WERI-Rb-1 (cell line): ENCODE results near the gene AADACL4.

Experiments
- DNase-seq: peaks from one replicate; pipeline ENCODE4 v3.0.0-alpha.2; 2020
- H3K27ac ChIP-seq: fragments of 250-450 bp; sonication (Bioruptor Pico); 2 replicates; pipeline ENCODE4 v1.5.1; 2020; ENCODE audit warnings: mild to moderate bottlenecking, moderate library complexity
- H3K27me3 ChIP-seq: fragments of 250-450 bp; sonication (Bioruptor Pico); 2 replicates; pipeline ENCODE4 v1.5.1; 2021; ENCODE audit warnings: mild to moderate bottlenecking, low read depth, moderate library complexity; ENCODE audit not compliant: insufficient read depth, severe bottlenecking
- H3K36me3 ChIP-seq: fragments of 250-450 bp; sonication (Bioruptor Pico); 2 replicates; pipeline ENCODE4 v1.5.1; 2020; ENCODE audit warnings: mild to moderate bottlenecking, moderate library complexity
- H3K4me3 ChIP-seq: 2 replicates; pipeline ENCODE4 v1.5.1; 2011; ENCODE audit warnings: low read depth, mild to moderate bottlenecking, control low read depth, low read length
- H3K9me3 ChIP-seq: fragments of 250-450 bp; sonication (Bioruptor Pico); 2 replicates; pipeline ENCODE4 v1.5.1; 2021; ENCODE audit warnings: mild to moderate bottlenecking, moderate library complexity; ENCODE audit not compliant: severe bottlenecking
- TF ChIP-seq, protein P1 (sequence below): IDR thresholded peaks from 2 replicates; pipeline ENCODE4 v1.5.1; 2011; ENCODE audit warnings: low read depth, mild to moderate bottlenecking, control low read depth, inconsistent platforms, low read length

AADACL4 gene

DNA sequence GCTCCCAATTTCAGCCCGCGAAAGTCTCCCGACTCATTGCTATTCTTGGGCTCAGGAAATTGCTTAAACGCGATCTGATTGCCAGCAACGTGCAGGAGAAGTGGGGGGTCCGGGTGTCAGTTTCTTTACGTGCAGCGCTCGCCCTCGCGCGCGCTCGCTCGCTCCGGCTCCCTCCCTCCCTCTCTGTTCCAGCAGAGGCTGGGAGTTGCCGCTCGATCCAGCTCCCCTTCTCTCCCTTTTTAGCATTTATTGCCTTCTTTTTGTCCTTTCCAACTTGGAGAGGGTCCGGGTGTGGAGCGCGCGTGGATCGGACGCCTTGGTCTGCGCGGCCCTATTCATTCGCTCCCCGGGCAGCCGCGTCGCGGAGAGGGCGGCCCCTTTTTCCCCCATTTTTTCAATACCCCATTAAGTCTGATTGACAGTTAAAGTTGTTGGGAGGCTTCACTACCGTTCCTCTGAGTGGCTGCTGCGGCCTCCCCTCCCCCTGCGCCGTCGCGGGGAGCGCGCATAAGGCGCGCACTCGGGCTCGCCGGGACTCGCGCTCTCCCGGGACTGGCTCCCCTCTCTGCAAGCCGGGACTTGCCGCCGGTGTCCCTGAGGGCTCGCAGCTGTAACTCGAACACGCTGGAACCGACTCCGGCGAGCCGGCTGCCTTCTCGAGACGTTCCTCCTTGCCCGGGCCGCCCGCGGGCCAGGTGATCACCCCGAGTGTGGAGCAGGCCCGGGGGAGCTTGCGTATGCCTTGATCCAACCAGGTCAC is 25.8 kb upstream of the AADACL4 start, which contains the start of gene DHRS3:
DHRS3 (minus strand) TSS at position 310 of the 760 bp plus-strand sequence. CDS start 862 bp downstream, outside the sequence.
- Histone ChIP-seq H3K9me3 (no peaks in the 10 kb centered on the region), H3K27ac (no peak within 1 kb of the TSS), H3K36me3 (no peaks in the 10 kb centered on the region), H3K27me3 (peaks cover 84% of the 10 kb centered on the region), H3K4me3 (peak within 1 kb of the TSS; percentile 56)
- TF ChIP-seq, protein P1, sequence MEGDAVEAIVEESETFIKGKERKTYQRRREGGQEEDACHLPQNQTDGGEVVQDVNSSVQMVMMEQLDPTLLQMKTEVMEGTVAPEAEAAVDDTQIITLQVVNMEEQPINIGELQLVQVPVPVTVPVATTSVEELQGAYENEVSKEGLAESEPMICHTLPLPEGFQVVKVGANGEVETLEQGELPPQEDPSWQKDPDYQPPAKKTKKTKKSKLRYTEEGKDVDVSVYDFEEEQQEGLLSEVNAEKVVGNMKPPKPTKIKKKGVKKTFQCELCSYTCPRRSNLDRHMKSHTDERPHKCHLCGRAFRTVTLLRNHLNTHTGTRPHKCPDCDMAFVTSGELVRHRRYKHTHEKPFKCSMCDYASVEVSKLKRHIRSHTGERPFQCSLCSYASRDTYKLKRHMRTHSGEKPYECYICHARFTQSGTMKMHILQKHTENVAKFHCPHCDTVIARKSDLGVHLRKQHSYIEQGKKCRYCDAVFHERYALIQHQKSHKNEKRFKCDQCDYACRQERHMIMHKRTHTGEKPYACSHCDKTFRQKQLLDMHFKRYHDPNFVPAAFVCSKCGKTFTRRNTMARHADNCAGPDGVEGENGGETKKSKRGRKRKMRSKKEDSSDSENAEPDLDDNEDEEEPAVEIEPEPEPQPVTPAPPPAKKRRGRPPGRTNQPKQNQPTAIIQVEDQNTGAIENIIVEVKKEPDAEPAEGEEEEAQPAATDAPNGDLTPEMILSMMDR = no peak
- DNase-seq = peak; percentile 65

DNA sequence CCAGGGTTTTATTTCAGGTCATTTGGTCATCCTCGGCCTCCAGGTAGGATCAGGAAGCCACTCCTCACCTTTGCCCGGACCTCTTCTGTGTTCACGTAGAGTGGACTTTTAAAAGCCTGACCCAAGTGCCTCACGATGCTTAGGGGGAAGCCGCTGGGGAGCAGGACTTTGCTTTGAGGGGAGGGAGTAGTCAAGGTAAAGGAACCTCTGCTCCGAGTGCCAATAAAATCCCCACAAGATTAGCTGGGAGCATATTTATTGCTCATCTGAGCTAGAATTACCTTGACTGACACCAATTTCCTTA is 25.3 kb upstream of the AADACL4 start:
- Histone ChIP-seq H3K27me3 (peaks cover 84% of the 10 kb centered on the region), H3K9me3 (no peaks in the 10 kb centered on the region), H3K4me3 (peak overlapping the region; percentile 56), H3K27ac (no peak overlapping the region), H3K36me3 (no peaks in the 10 kb centered on the region)
- TF ChIP-seq, protein P1 = no peak
- DNase-seq = no peak

DNA sequence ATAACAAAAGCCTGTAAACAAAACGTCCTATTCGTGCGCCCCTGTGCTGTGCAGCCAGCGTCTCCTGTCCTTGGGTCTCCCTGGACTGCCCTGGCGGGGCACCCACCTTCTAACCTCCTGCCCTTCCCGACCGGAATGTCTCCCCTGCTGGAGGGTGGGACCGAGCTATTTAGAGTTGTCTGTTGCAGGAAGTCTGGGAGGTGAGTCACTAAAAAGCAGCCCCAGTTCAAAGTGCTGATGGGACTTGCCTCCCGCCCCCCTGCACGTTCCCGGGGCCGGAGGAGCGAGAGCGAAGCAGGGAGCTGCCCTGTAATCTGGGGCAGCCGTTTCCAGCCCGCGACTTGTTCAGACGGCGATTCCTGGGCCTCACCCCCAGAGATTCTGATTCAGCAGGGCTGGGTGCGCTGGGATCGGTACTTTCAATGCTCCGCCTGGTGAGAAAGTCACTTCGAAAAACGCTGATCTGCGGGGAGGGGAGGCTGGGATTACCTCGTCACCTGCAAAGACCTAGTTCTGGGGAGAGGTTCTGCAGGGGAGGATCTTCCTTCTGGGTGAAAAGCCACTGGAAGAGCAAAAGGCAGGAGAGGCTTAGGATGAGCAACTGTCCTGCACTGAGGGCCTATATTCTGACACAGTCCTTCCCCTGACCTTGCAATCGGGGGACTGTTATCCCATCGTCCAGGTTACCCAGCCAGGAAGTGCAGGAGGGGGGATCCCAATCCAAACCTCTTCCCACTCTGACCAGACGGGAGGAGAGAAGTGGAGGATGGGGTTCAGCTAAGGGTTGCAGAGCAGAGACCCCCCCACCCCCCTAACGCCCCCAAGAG is 24.7 kb upstream of the AADACL4 start:
- peaks cover 80% of the 10 kb centered on the region for H3K27me3 ChIP-seq
- TF ChIP-seq, protein P1 = no peak
- H3K4me3 ChIP-seq = peak overlapping the region; percentile 56
- H3K9me3 ChIP-seq = no peaks in the 10 kb centered on the region
- H3K27ac ChIP-seq = no peak overlapping the region
- H3K36me3 ChIP-seq = no peaks in the 10 kb centered on the region
- peak; percentile 44 for DNase-seq

DNA sequence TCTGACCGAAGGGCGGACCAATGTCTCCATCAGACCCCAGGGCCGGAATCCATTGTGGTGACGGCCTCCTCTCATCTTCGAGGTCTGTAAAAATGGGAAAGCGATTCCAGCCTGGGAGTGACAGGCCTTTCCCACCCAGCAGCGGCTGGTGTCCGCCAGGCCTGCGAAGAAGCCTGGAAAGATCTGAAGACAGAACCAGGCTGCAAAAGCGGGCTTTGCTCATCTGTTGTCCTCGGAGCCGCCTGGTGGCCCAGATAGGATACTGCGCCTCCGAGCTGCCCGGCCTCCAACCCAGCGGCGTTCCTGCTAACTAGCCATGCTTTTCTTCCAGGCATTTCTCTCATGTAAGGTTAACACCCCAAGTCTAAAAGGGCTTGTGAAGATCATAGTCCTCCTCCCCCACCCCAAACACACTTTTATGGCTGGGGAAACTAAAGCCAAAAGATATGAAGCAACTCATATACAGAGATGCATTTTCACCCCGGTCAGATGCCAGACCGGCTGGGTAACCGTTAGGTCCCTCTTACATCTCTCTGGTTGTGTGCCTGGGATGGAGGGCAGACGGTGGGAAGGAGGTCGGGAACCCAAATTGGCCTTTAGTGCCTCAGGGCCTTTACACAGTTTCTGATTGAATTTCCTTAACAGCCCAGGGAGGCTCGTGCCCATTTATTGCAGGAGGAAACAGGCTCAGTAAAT is 23.9 kb upstream of the AADACL4 start:
- Histone ChIP-seq H3K4me3 (no peak overlapping the region), H3K36me3 (no peaks in the 10 kb centered on the region), H3K27me3 (peaks cover 84% of the 10 kb centered on the region), H3K9me3 (no peaks in the 10 kb centered on the region), H3K27ac (no peak overlapping the region)
- TF ChIP-seq, protein P1 = peak; percentile 95
- peak; percentile 79 for DNase-seq

DNA sequence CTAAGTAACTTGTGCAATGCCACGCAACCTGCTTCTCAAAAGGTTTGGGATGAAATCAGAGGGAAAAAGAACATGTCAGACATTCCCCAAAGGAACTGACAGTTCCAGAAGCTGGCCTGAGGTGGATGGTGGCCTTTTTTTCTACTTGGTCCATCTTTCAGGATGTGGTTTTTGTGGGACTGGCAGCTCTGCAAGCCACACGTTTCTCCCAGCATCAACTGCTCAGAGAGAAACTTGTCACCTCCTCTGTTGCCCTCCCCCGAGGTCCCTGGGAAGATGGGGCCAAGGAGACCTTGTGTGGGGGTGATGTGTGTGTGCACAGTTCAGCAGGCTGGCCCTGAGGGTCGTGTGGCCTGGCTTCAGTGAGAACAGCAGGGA is 23.4 kb upstream of the AADACL4 start:
- peaks cover 84% of the 10 kb centered on the region for H3K27me3 ChIP-seq
- H3K27ac ChIP-seq = no peak overlapping the region
- DNase-seq = no peak
- H3K9me3 ChIP-seq = no peaks in the 10 kb centered on the region
- TF ChIP-seq, protein P1 = no peak
- H3K36me3 ChIP-seq = no peaks in the 10 kb centered on the region
- H3K4me3 ChIP-seq = no peak overlapping the region
